GM12872 (cell line): ENCODE measurements around the gene VPS13A.

Experiments
- CTCF ChIP-seq: IDR thresholded peaks from 3 replicates; pipeline ENCODE4 v1.5.1; 2011; ENCODE audit warnings: low read depth, mild to moderate bottlenecking, low read length, moderate library complexity; ENCODE audit not compliant: insufficient read depth

The VPS13A gene

GRCh38 chr9:77417566-77417965, 240.2 kb downstream of the VPS13A start:
- no peak for TF ChIP-seq CTCF

GRCh38 chr9:77418226-77418625, 240.9 kb downstream of the VPS13A start:
- no peak for TF ChIP-seq CTCF

GRCh38 chr9:77420641-77421040, 243.3 kb downstream of the VPS13A start:
- TF ChIP-seq CTCF, result no peak

GRCh38 chr9:77421506-77422265, 244.4 kb downstream of the VPS13A start:
- TF ChIP-seq CTCF, result no peak

GRCh38 chr9:77422969-77423368, 245.6 kb downstream of the VPS13A start:
- no peak for TF ChIP-seq CTCF

GRCh38 chr9:77423841-77424240, 246.5 kb downstream of the VPS13A start:
- TF ChIP-seq CTCF, result no peak

GRCh38 chr9:77424993-77425392, 247.7 kb downstream of the VPS13A start:
- TF ChIP-seq CTCF, result no peak

GRCh38 chr9:77426712-77427111, 249.4 kb downstream of the VPS13A start:
- TF ChIP-seq CTCF, result no peak
